HG03354 (cell line): ENCODE results near the gene CCDC185.

Experiments used
- ATAC-seq: cut with Tn5 transposase; IDR thresholded peaks from one replicate; pipeline ENCODE4 v1.9.1; 2021; ENCODE audit warnings: mild to moderate bottlenecking; ENCODE audit not compliant: unreplicated experiment, poor library complexity, severe bottlenecking

CCDC185 gene

GRCh38 chr1:223425550-223425949 lies 32.3 kb downstream of the CCDC185 start:
- no peak for ATAC-seq

DNA sequence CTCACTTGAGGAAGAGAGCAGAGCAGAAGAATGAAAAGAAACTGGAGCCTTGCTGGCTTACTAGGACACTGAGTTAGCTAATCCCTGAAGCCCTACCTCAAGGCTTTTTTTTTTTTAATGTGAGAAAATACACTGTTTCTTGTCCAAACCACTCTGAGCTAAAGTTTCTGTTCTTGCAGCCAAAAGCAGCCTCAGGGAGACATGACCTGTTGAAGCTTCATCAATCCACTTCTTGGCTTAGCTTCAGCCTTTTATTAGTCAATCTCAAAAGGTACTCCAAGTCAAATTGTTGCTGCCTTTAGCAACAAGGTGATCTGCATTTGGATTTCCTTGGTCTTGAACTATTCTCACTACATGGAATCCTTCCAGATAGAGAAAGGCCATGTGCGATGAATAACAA lies 33.7 kb downstream of the CCDC185 start:
- no peak for ATAC-seq

DNA sequence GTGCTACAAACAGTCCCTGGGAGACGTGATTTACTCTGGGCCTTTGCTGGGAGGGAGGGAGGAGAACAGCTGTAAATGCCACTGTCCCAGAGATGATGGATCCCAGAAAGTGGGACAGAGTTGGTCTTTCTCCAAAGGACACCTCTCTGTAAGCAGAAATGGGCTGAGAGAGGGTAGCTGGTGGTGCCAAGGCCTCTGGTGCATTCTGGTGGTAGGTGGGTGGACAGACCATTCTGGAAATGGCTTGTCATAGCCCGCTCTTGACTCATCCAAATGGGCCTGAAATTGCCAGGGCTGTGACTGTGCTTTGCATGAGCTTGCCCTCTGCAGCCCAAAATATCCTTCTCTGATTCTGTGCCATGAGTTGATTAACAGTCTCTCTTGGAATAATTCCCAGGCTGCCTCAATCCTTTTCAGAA lies 36.1 kb downstream of the CCDC185 start:
- ATAC-seq = no peak

DNA sequence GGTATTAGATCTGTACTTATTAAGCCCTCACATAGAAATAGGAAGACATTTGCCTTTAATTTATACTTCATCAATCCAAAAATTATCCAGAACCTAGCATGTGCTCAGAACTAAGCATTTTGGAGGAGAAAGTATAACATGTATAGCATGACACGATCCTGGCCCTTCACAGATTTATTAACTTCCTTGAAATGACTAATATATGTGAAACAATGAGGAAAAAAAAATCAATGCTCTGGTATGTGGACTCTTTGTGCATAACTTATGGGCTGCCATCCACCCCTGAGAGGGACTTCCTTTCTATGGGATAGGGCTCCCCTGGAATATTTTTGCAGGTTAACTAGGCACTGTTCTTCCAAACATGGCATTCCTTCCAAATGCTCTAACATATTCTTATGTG lies 36.6 kb downstream of the CCDC185 start:
- ATAC-seq = no peak

DNA sequence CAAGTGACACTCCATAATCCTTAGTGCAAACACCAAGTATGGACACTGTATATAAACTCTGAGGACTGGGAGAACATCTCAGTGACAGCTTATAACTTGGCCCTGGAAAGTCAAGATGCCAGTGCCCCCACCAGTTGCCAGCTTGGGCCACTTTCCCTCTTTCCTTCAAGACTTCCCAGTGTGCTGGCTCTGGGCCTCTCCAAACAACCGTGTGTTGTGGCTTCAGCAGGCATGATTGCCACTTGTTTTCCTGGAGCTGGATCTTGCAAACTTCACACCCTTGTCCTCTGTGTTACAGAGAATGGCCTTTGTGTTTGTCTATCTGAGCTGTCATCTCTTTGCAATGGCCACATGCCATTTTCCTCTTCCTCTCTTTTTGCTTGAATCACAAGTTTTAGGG lies 37.0 kb downstream of the CCDC185 start:
- ATAC-seq = no peak

DNA sequence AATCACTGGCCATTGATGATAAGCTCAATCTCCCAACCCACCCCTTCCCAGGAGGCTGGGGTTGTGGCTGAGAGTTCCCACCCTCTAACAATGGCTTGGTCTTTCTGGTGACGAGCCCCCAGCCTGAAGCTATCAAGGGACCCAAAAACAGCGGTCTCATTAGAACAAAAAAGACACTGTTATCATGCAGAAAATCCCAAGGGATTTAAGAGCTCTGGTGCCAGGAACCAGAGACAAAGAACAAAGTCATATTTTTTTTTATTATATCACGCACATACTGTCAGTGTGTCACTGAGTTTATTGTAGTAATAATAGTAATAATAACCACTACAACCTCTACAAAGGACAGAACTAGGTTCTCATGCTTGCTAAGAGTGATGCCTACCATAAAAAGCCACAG lies 43.9 kb downstream of the CCDC185 start:
- no peak for ATAC-seq

DNA sequence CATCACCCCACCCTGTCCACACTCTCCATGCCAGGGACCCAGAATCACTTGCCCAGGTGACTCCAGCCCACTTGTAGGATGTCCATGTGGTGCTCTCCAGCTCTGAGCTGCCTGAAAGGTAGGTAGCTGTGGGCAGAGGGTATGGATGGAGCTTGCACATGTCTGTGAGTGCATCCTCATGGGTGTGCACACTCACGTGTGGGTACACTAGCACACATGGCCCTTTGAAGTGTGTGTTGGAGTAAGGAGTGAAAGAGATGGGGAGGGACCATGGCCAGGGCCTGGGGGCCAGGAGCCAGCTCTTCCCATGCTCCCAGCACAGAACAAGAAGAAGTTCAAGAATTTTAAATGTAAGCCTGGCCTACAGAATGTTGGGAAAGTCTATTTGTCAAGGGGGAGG lies 50.2 kb downstream of the CCDC185 start:
- ATAC-seq = no peak

DNA sequence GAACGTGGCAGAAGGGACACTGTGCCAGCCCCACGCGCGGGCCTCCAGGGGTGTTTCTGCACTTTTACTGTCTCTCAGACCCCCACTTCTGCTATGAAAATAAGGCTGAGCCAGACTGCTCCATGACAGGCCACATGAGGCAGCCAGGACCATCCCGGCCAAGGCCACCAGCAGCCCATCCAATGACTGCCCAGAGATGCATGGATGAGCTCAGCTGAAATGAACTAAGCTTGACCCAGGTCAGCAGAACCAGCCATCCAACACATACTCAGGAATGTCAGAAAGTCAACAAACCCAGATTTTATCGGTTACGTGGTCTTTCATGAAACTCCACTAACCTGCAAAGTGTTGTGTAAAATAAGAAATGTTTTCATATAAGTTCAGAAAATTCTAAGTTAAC lies 51.2 kb downstream of the CCDC185 start:
- no peak for ATAC-seq
